Measurements from ENCODE around the gene MAPK14. TPM values are rescaled to one million over a fixed set of nuclear protein-coding genes. Genes with fewer than 3 reads are reported as not detected.

Gene MAPK14
- total and polyA plus RNA-seq, 2 of the 4 experiments (the other 2 are of a cell fraction): 28.4 to 74.4 TPM

DNA sequence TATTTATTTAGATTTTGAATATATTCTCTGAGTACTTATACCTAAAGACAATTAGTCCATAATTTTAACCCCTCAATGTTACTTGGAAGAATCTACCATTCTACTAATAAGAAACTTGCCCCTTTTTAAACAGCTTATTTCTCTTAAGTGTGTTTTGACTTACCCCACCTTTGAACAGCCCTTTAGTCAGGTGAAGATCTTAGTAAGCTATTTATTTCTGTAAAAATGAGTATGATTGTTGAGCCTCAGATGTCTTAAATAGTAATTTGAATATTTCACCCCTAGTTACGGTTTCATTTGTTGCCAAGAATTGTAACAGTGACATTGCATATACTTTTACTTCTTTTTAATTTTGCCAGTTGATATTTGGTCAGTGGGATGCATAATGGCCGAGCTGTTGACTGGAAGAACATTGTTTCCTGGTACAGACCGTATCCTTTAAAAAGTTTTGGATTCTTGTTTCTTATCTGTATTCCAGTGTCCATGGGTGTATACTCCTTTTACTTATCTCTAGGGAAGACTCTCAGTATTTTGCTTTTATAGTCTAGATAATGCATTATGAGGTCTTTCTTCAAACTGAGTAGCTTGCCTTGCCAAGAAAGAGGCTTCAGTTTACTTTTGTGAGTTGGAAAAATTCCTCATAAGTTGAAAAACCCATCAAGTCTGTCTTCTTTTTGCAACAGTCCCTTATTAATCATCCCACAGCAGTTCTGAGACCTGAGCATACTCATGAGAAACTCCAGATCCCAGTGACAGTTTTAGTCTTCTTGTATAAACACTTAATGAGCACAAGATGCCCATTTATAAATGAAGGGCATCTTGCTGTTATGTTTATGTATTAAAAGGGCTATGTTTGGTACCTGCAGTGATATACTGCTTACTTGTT lies 48.8 kb downstream of the MAPK14 start:
- Histone ChIP-seq H2BK5ac (ENCODE audit: low read depth, low read length, poor library complexity, severe bottlenecking) (no peak overlapping the region), H3K4me1 (ENCODE audit: control insufficient read depth, insufficient read depth, low read length) (no peaks in the 10 kb centered on the region; the same call in 1 of the 2 replicates), H3K23ac (ENCODE audit: low read depth, low read length) (no peak overlapping the region), H2AK9ac (replicated peaks; ENCODE audit: low read depth, low read length, poor library complexity) (no peak overlapping the region), H4K8ac (ENCODE audit: low read depth in 2 of 2, low read length in 2 of 2) (no peak overlapping the region), H2BK120ac (ENCODE audit: low read depth, low read length) (no peak overlapping the region), H4K91ac (ENCODE audit: insufficient read depth, low read depth, low read length) (no peak overlapping the region), H4K5ac (ENCODE audit: low read depth, low read length) (no peak overlapping the region), H2AK5ac (ENCODE audit: low read depth, low read length) (no peak overlapping the region), H3K9me1 (ENCODE audit: insufficient read depth, low read length) (no peaks in the 10 kb centered on the region; the same call in 1 of the 2 replicates), H3K27me3 (ENCODE audit: control insufficient read depth, insufficient read depth, low read length) (no peaks in the 10 kb centered on the region), H2BK20ac (ENCODE audit: low read depth, low read length) (no peak overlapping the region), H3K14ac (replicated peaks; ENCODE audit: low read depth, low read length) (no peak overlapping the region), H3K27ac (ENCODE audit: insufficient read depth, low read length) (no peak overlapping the region), H2AFZ (replicated peaks; ENCODE audit: low read length, poor library complexity) (no peak overlapping the region), H4K20me1 (ENCODE audit: insufficient read depth, low read length) (peaks cover 9% of the 10 kb centered on the region), H3K9me3 (ENCODE audit: control insufficient read depth, insufficient read depth, low read length) (no peaks in the 10 kb centered on the region), H3K4me3 (ENCODE audit: insufficient read depth, low read depth, low read length) (no peak overlapping the region), H3K4ac (ENCODE audit: low read depth, low read length) (no peak overlapping the region), H3K18ac (ENCODE audit: low read depth, low read length) (no peak overlapping the region), H3K4me2 (ENCODE audit: low read depth, low read length) (no peak overlapping the region), H3K79me1 (ENCODE audit: low read depth in 1 of 2, low read length in 2 of 2) (peaks cover 15 to 33% of the 10 kb centered on the region in 2 experiments), H2BK15ac (ENCODE audit: low read depth, low read length) (no peak overlapping the region), H3K56ac (ENCODE audit: extremely low read depth, insufficient read depth, low read length) (no peak overlapping the region), H3K9ac (ENCODE audit: low read depth, low read length) (no peak overlapping the region), H3K36me3 (ENCODE audit: control insufficient read depth, insufficient read depth, low read length) (peaks cover 19% of the 10 kb centered on the region)
- DNase-seq (peak; percentile 22), ATAC-seq (ENCODE audit: low read depth) (peak; percentile 29; the same call in 1 of the 2 replicates)
- TF ChIP-seq RAD21 (IDR thresholded peaks at IDR 0.05; ENCODE audit: low read length): no peak
- TF ChIP-seq CEBPB (IDR thresholded peaks at IDR 0.05; ENCODE audit: low read depth, low read length): no peak
- no peak for TF ChIP-seq MXI1 (IDR thresholded peaks at IDR 0.05; ENCODE audit: borderline replicate concordance, low read depth, low read length)
- CTCF ChIA-PET: interaction anchor here (1.1 kb wide), 1 partner anchor 19 kb away, joined by 7 read pairs; no protein-coding TSS in a partner anchor
- in situ Hi-C loops (cut with MboI; ENCODE audit: low sequenced_read_pairs) (no loop called here), intact Hi-C loops (cut with micrococcal nuclease) (no loop called here), dilution Hi-C loops (cut with HindIII; ENCODE audit: low sequenced_read_pairs, unreplicated experiment) (no loop called here)
- no TSS peak for BruUV-seq (replicated peaks)
- POLR2A ChIA-PET (ENCODE audit: unreplicated experiment): no interaction called here
- no CpG with 5 or more reads among the region's 3 CpGs for WGBS, 2 experiments (ENCODE audit: extremely low coverage in 2 of 2, insufficient read length in 1 of 2)
